NT2/D1 (cell line): Measurements from ENCODE around the gene MAMDC4.

Experiments used
- YY1 ChIP-seq: IDR thresholded peaks from 2 replicates; pipeline ENCODE4 v1.6.1; 2011; ENCODE audit not compliant: insufficient read length, insufficient read depth
- ZNF274 ChIP-seq: IDR thresholded peaks from 2 replicates; pipeline ENCODE4 v1.6.1; 2011; ENCODE audit warnings: mild to moderate bottlenecking, low read depth, low read length

DNA sequence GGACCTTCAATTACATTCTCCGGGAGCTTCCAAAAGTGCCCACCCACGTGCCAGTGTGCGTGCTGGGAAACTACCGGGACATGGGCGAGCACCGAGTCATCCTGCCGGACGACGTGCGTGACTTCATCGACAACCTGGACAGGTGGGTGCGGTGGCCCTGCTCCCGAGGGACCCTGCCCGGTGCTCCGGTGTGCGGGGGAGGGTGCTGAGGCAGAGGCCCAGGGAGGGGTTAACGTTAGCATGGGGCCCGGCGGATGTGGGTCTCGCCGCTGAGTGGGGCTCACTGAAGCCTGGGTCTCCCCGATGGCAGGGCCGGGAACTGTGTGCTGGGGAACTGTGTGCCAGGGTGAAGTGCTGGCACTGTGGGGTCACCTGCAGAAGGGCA is 20.4 kb upstream of the MAMDC4 start:
- TF ChIP-seq YY1 = no peak
- TF ChIP-seq ZNF274 = no peak
